NCI-H2196 (cell line): ENCODE results near the gene NBEA.

Experiments used
- DNase-seq: peaks from one replicate; lab custom pipeline; 2025; ENCODE audit not compliant: unreplicated experiment; lab: John Stamatoyannopoulos, UW

Gene NBEA

GRCh38 chr13:35499196-35499662 lies 557.2 kb downstream of the NBEA start:
- DNase-seq: peak; percentile 68

- DNase-seq: no peak
Measured at GRCh38 chr13:35499676-35500075, 557.6 kb downstream of the NBEA start.

GRCh38 chr13:35500144-35500543 lies 558.1 kb downstream of the NBEA start:
- no peak for DNase-seq

GRCh38 chr13:35501661-35502235 lies 559.7 kb downstream of the NBEA start:
- no peak for DNase-seq

- DNase-seq: no peak
Measured at GRCh38 chr13:35502456-35502855, 560.4 kb downstream of the NBEA start.

- DNase-seq: no peak
Measured at GRCh38 chr13:35512271-35512920, 570.3 kb downstream of the NBEA start.

- no peak for DNase-seq
Measured at GRCh38 chr13:35514061-35514477, 572.0 kb downstream of the NBEA start.

- DNase-seq: no peak
Measured at GRCh38 chr13:35514801-35515502, 572.9 kb downstream of the NBEA start.

- DNase-seq: no peak
Measured at GRCh38 chr13:35518337-35518946, 576.4 kb downstream of the NBEA start.

- DNase-seq: no peak
Measured at GRCh38 chr13:35524171-35524570, 582.1 kb downstream of the NBEA start.

GRCh38 chr13:35526577-35526976 lies 584.5 kb downstream of the NBEA start:
- no peak for DNase-seq

- no peak for DNase-seq
Measured at GRCh38 chr13:35527451-35527850, 585.4 kb downstream of the NBEA start.

GRCh38 chr13:35530147-35530546 lies 588.1 kb downstream of the NBEA start:
- no peak for DNase-seq

- no peak for DNase-seq
Measured at GRCh38 chr13:35530581-35530980, 588.5 kb downstream of the NBEA start.

- no peak for DNase-seq
Measured at GRCh38 chr13:35531526-35531925, 589.5 kb downstream of the NBEA start.

- DNase-seq: no peak
Measured at GRCh38 chr13:35534343-35534742, 592.3 kb downstream of the NBEA start.

GRCh38 chr13:35548790-35549189 lies 606.7 kb downstream of the NBEA start:
- no peak for DNase-seq

GRCh38 chr13:35549481-35549880 lies 607.4 kb downstream of the NBEA start:
- no peak for DNase-seq

- DNase-seq: no peak
Measured at GRCh38 chr13:35552172-35552844, 610.2 kb downstream of the NBEA start.

- DNase-seq: no peak
Measured at GRCh38 chr13:35554972-35555623, 613.0 kb downstream of the NBEA start.

- DNase-seq: no peak
Measured at GRCh38 chr13:35557475-35557874, 615.4 kb downstream of the NBEA start.
